OCI-LY3 (cell line): Measurements from ENCODE around the gene ANO6.
A peak's percentile ranks its signal among the peaks of the same experiment; 100 is the strongest.

ENCODE experiments used
- EZH2phosphoT487 ChIP-seq: fragments of 200-600 bp; shearing (Covaris generic); IDR thresholded peaks from 2 replicates; pipeline ENCODE4 v1.6.1; 2018; ENCODE audit warnings: antibody characterized with exemption, mixed run types, low read depth
- TF ChIP-seq, protein P1 (sequence below): fragments of 200-600, 300-600 bp; sonication (generic); IDR thresholded peaks from 2 replicates; pipeline ENCODE4 v1.5.1; 2014; ENCODE audit warnings: antibody characterized with exemption, low read length, low read depth

DNA sequence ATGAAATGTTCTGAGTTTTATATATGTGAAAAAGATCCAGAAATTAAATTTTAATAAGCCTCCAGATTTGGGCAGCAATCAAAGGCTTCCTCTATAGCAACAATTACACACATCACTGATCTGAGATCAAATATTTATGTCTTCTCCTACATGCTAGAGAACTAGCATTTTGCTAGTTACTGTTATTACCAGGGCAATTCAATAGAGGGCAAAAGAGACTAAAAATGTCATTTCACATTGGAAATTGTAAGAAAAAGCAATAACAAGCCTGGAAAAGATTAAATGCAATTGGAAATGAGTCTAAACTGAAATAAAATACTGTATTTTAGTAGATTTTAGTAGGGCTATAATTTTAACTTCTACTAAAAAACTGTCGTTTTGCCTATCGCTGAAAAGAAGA is 32.6 kb upstream of the ANO6 start:
- TF ChIP-seq, protein P1, sequence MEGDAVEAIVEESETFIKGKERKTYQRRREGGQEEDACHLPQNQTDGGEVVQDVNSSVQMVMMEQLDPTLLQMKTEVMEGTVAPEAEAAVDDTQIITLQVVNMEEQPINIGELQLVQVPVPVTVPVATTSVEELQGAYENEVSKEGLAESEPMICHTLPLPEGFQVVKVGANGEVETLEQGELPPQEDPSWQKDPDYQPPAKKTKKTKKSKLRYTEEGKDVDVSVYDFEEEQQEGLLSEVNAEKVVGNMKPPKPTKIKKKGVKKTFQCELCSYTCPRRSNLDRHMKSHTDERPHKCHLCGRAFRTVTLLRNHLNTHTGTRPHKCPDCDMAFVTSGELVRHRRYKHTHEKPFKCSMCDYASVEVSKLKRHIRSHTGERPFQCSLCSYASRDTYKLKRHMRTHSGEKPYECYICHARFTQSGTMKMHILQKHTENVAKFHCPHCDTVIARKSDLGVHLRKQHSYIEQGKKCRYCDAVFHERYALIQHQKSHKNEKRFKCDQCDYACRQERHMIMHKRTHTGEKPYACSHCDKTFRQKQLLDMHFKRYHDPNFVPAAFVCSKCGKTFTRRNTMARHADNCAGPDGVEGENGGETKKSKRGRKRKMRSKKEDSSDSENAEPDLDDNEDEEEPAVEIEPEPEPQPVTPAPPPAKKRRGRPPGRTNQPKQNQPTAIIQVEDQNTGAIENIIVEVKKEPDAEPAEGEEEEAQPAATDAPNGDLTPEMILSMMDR: peak; percentile 47
- TF ChIP-seq EZH2phosphoT487: no peak
